SU-DHL-6 (cell line): Measurements from ENCODE around the gene IZUMO4.
"Not testable (repeated sequence)": the region's sequence is repeated elsewhere in the genome, so short reads cannot be mapped to it uniquely, and the experiment has no call there.

Experiments
- H2AFZ ChIP-seq: fragments of 200-600 bp; sonication (generic); 2 replicates; pipeline ENCODE4 v1.6.1; 2014; ENCODE audit warnings: low read depth, mild to moderate bottlenecking, moderate library complexity, mixed read lengths, antibody characterized with exemption, low read length; ENCODE audit not compliant: severe bottlenecking
- H3F3A ChIP-seq: fragments of 200-600 bp; shearing (Covaris generic); 2 replicates; pipeline ENCODE4 v1.6.0; 2016; ENCODE audit warnings: antibody characterized with exemption, mild to moderate bottlenecking; ENCODE audit not compliant: insufficient read depth
- H3K27ac ChIP-seq: fragments of 200-600 bp; sonication (generic); 2 replicates; pipeline ENCODE4 v1.5.1; 2016; ENCODE audit warnings: low read depth, mild to moderate bottlenecking, low read length, moderate library complexity, mixed read lengths
- H3K27me3 ChIP-seq: fragments of 200-600 bp; sonication (generic), shearing (Covaris generic); 2 replicates; pipeline ENCODE4 v1.6.0; 2014; ENCODE audit warnings: mild to moderate bottlenecking, low read length
- H3K36me3 ChIP-seq: fragments of 200-600 bp; sonication (generic); 2 replicates; pipeline ENCODE4 v1.6.1; 2014; ENCODE audit warnings: mild to moderate bottlenecking, low read length, mixed read lengths
- H3K4me2 ChIP-seq: fragments of 300-600, 200-600 bp; shearing (Covaris generic), sonication (generic); 2 replicates; pipeline ENCODE4 v1.6.0; 2014; ENCODE audit warnings: low read length, low read depth, mild to moderate bottlenecking; ENCODE audit not compliant: poor library complexity, severe bottlenecking
- H3K4me3 ChIP-seq: fragments of 200-600 bp; sonication (generic); 2 replicates; pipeline ENCODE4 v1.5.1; 2014; ENCODE audit warnings: antibody characterized with exemption, low read length, mild to moderate bottlenecking, mixed read lengths; ENCODE audit not compliant: insufficient read depth, poor library complexity, severe bottlenecking
- H3K79me2 ChIP-seq: fragments of 200-600 bp; sonication (generic); 2 replicates; pipeline ENCODE4 v1.6.1; 2014; ENCODE audit warnings: mild to moderate bottlenecking, low read length, moderate library complexity; ENCODE audit not compliant: insufficient read depth
- H3K9ac ChIP-seq: fragments of 200-600 bp; sonication (generic); 2 replicates; pipeline ENCODE4 v1.7.0; 2014; ENCODE audit warnings: mild to moderate bottlenecking, low read length
- H3K9me2 ChIP-seq: fragments of 200-600 bp; sonication (generic); replicated peaks from 2 replicates; pipeline ENCODE4 v1.6.1; 2014; ENCODE audit warnings: low read length; ENCODE audit not compliant: insufficient read depth
- H3K9me3 ChIP-seq: fragments of 200-600 bp; sonication (generic); 2 replicates; pipeline ENCODE4 v1.6.1; 2014; ENCODE audit warnings: low read length, mixed read lengths; ENCODE audit not compliant: insufficient read depth
- H4K20me1 ChIP-seq: fragments of 200-600 bp; sonication (generic); 2 replicates; pipeline ENCODE4 v1.6.1; 2014; ENCODE audit warnings: low read depth, mild to moderate bottlenecking, antibody characterized with exemption, low read length, moderate library complexity, mixed read lengths
- CTCF ChIP-seq: fragments of 200-600 bp; sonication (generic); IDR thresholded peaks from one replicate; pipeline ENCODE4 v1.5.1; 2017; ENCODE audit warnings: antibody characterized with exemption, mild to moderate bottlenecking, low read length, moderate library complexity; ENCODE audit not compliant: insufficient read depth, poor library complexity, severe bottlenecking
- EZH2phosphoT487 ChIP-seq: fragments of 200-600 bp; sonication (generic), shearing (Covaris generic); conservative IDR thresholded peaks from 2 replicates; pipeline ENCODE4 v1.6.1; 2018; ENCODE audit warnings: mild to moderate bottlenecking, antibody characterized with exemption, low read length, moderate library complexity, mixed read lengths

IZUMO4 gene

DNA sequence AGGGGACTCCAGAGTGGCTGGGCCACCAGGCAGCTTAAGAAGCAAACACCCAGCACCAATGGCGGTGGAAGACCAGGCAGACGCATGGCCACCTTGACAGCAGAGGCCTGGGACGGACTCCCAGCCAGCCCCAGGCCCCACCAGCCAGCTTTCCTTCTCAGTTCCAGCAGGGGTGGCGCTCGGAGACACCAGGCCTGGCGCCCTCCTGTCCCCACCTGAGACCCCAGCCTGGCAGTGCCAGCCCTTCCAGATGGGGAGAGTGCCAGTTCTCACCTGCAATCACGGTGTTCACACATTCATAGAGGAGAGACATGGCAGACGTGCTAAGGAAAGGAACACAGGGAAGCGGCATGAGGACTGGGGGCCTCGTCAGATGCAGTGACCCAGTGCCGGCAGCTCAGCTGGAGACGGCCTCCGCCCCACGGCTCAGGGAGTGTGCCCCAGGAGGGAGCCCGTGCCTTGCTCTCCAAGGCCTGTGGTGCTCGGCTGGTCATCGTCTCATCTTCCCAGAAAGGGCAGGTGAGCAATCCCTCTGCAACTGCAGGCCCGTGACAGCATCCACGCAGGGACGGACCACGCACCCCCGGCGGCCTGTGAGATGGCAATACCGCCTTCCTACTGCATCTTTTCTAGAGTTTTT lies 30.3 kb downstream of the IZUMO4 start:
- H3K9me3 ChIP-seq: no peaks in the 10 kb centered on the region
- H3F3A ChIP-seq: no peaks in the 10 kb centered on the region
- H2AFZ ChIP-seq: no peak overlapping the region
- no peaks in the 10 kb centered on the region for H3K36me3 ChIP-seq
- no peaks in the 10 kb centered on the region for H3K9me2 ChIP-seq
- no peak overlapping the region for H3K4me3 ChIP-seq
- H3K9ac ChIP-seq: no peak overlapping the region
- H3K4me2 ChIP-seq: no peak overlapping the region
- TF ChIP-seq CTCF (no peak), EZH2phosphoT487 (no peak)
- H3K27ac ChIP-seq: no peak overlapping the region
- no peaks in the 10 kb centered on the region for H3K27me3 ChIP-seq
- H3K79me2 ChIP-seq: no peaks in the 10 kb centered on the region
- H4K20me1 ChIP-seq: no peaks in the 10 kb centered on the region

- Histone ChIP-seq H3K9ac (no peak overlapping the region), H3K27ac (no peak overlapping the region), H3K9me3 (no peaks in the 10 kb centered on the region), H3K36me3 (no peaks in the 10 kb centered on the region), H3K4me2 (no peak overlapping the region), H3K27me3 (no peaks in the 10 kb centered on the region), H3F3A (no peaks in the 10 kb centered on the region), H4K20me1 (no peaks in the 10 kb centered on the region), H2AFZ (no peak overlapping the region), H3K9me2 (no peaks in the 10 kb centered on the region), H3K79me2 (no peaks in the 10 kb centered on the region), H3K4me3 (no peak overlapping the region)
- no peak for TF ChIP-seq EZH2phosphoT487
- TF ChIP-seq CTCF: no peak
These were observed 31.0 kb downstream of the IZUMO4 start for GRCh38 chr19:2127758-2128157.

- not testable (repeated sequence) for H3K4me2 ChIP-seq, H2AFZ ChIP-seq, H3K36me3 ChIP-seq, H3K4me3 ChIP-seq, H3K27ac ChIP-seq, H3K9me3 ChIP-seq, H4K20me1 ChIP-seq, H3K27me3 ChIP-seq, H3K9me2 ChIP-seq, H3K9ac ChIP-seq, H3F3A ChIP-seq, H3K79me2 ChIP-seq
These were observed 31.5 kb downstream of the IZUMO4 start for GRCh38 chr19:2128252-2128651.

DNA sequence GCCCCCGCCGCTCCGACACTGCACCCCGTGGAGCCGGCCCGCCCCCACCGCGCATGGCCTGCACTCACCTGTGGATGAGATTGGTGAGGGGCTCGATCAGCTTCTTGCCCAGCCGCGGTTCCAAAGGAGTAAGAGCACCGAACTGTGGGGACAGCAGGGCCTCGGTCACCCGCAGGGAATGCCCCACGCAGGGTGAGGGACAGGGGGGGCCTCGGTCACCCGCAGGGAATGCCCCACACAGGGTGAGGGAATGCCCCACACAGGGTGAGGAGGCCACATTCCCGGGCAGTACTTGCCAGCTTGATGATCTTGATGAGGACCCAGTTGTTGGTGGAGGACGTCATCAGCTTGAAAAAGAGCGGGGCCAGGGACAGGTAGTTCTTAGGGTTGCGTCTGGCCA lies 32.3 kb downstream of the IZUMO4 start:
- Histone ChIP-seq H3K4me2 (no peak overlapping the region), H4K20me1 (no peaks in the 10 kb centered on the region), H3K9ac (no peak overlapping the region), H3K27me3 (no peaks in the 10 kb centered on the region), H3K9me2 (no peaks in the 10 kb centered on the region), H3K27ac (no peak overlapping the region), H2AFZ (no peak overlapping the region), H3K9me3 (no peaks in the 10 kb centered on the region), H3K79me2 (no peaks in the 10 kb centered on the region), H3K4me3 (no peak overlapping the region), H3F3A (no peaks in the 10 kb centered on the region), H3K36me3 (no peaks in the 10 kb centered on the region)
- TF ChIP-seq EZH2phosphoT487 (no peak), CTCF (no peak)
